Measurements from ENCODE around the gene C2orf74.

C2orf74 gene

DNA sequence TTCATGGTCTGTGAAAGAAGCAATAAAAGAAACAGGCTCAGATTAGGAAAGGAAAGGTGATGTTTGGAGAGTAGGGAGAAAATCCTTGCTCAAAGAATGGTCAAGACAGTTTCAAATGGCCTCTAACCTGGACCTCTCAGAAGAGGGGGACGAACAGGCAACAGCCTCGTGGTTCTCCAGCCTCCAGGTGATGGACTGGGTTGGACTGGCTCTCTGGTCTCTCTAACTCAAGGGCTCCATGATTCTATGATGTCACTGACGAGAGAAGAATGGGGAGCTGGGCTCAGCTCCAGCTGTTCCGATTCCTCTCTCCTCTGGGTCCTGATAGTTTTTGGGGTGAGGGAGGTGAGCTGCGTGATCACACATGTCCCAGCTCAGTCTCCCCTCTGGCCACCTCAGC, at the start of gene C2orf74:
Gene C2orf74 (plus strand): TSS at position 301 of the 400 bp plus-strand sequence. CDS start 327 bp downstream, outside the sequence.
- Histone ChIP-seq H3K27me3 (ENCODE audit: insufficient read depth, low read length, poor library complexity, severe bottlenecking) (no peaks in the 10 kb centered on the region), H3K9ac (ENCODE audit: low read depth, low read length, poor library complexity, severe bottlenecking) (no peak within 1 kb of the TSS), H4K20me1 (ENCODE audit: insufficient read depth, low read length, poor library complexity, severe bottlenecking) (no peaks in the 10 kb centered on the region), H3K79me2 (ENCODE audit: insufficient read depth, low read length) (no peaks in the 10 kb centered on the region), H3K4me3 (ENCODE audit: low read length, poor library complexity, severe bottlenecking) (no peak within 1 kb of the TSS), H3K4me2 (ENCODE audit: low read depth, low read length, poor library complexity, severe bottlenecking) (no peak within 1 kb of the TSS), H2AFZ (ENCODE audit: low read length) (no peak within 1 kb of the TSS), H3K36me3 (ENCODE audit: insufficient read depth, low read length) (no peaks in the 10 kb centered on the region), H3K4me1 (ENCODE audit: insufficient read depth, low read length, poor library complexity, severe bottlenecking) (no peaks in the 10 kb centered on the region), H3K9me2 (replicated peaks; ENCODE audit: low read depth, low read length) (no peaks in the 10 kb centered on the region), H3F3A (ENCODE audit: low read depth) (no peaks in the 10 kb centered on the region), H3K9me3 (ENCODE audit: insufficient read depth, low read depth, low read length) (no peaks in the 10 kb centered on the region)
- TF ChIP-seq, protein P1, sequence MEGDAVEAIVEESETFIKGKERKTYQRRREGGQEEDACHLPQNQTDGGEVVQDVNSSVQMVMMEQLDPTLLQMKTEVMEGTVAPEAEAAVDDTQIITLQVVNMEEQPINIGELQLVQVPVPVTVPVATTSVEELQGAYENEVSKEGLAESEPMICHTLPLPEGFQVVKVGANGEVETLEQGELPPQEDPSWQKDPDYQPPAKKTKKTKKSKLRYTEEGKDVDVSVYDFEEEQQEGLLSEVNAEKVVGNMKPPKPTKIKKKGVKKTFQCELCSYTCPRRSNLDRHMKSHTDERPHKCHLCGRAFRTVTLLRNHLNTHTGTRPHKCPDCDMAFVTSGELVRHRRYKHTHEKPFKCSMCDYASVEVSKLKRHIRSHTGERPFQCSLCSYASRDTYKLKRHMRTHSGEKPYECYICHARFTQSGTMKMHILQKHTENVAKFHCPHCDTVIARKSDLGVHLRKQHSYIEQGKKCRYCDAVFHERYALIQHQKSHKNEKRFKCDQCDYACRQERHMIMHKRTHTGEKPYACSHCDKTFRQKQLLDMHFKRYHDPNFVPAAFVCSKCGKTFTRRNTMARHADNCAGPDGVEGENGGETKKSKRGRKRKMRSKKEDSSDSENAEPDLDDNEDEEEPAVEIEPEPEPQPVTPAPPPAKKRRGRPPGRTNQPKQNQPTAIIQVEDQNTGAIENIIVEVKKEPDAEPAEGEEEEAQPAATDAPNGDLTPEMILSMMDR (conservative IDR thresholded peaks at IDR 0.05; ENCODE audit: low read length): no peak
- TF ChIP-seq EZH2phosphoT487 (IDR thresholded peaks at IDR 0.05; ENCODE audit: borderline replicate concordance): no peak

DNA sequence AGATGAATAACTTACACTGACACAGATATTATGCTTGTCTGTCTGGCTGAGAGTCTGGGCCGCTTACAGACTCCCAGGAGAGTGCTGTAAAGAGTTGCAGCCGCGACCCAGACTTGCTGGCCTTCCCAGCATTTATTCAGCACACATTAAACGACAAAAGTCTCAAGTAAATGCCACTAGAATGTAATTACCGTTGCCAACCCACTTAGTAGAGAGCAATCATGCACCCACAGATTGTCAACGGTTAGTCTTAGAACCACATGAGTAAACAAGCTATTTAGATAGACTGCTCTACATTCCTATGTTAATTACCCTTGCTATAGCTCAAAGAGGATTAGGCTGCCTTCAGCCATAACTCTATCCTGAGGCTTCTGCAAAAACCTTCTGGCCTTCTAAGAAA, 47.8 kb upstream of the C2orf74 start:
- Histone ChIP-seq H3K4me3 (ENCODE audit: low read length, poor library complexity, severe bottlenecking) (no peak overlapping the region), H3K9ac (ENCODE audit: low read depth, low read length, poor library complexity, severe bottlenecking) (no peak overlapping the region), H3K36me3 (ENCODE audit: insufficient read depth, low read length) (no peaks in the 10 kb centered on the region), H3K79me2 (ENCODE audit: insufficient read depth, low read length) (no peaks in the 10 kb centered on the region), H3F3A (ENCODE audit: low read depth) (no peaks in the 10 kb centered on the region), H3K4me2 (ENCODE audit: low read depth, low read length, poor library complexity, severe bottlenecking) (no peak overlapping the region), H4K20me1 (ENCODE audit: insufficient read depth, low read length, poor library complexity, severe bottlenecking) (no peaks in the 10 kb centered on the region), H3K9me3 (ENCODE audit: insufficient read depth, low read depth, low read length) (no peaks in the 10 kb centered on the region), H2AFZ (ENCODE audit: low read length) (no peak overlapping the region), H3K27me3 (ENCODE audit: insufficient read depth, low read length, poor library complexity, severe bottlenecking) (no peaks in the 10 kb centered on the region), H3K4me1 (ENCODE audit: insufficient read depth, low read length, poor library complexity, severe bottlenecking) (no peaks in the 10 kb centered on the region), H3K9me2 (replicated peaks; ENCODE audit: low read depth, low read length) (no peaks in the 10 kb centered on the region)
- TF ChIP-seq, protein P1 (conservative IDR thresholded peaks at IDR 0.05; ENCODE audit: low read length): no peak
- TF ChIP-seq EZH2phosphoT487 (IDR thresholded peaks at IDR 0.05; ENCODE audit: borderline replicate concordance): no peak

DNA sequence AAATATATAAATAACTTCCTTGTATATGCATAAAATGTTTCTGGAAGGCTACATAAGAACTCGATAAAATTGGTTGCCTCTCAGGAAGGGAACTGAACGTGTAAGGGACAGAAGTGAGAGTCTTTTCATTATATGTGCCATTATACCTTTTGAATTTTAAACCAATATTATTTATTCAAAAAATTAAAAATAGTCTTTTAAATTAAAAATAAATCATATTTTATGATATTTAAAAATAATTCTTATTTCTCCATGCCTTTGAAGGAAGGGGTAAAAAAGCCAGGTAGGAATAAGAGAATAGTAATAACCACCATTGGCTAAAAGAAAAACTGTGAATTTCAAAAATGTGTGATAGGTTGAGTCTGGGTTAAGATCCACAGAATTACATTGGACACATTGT, 45.7 kb upstream of the C2orf74 start:
- no peak overlapping the region for H3K9ac ChIP-seq (ENCODE audit: low read depth, low read length, poor library complexity, severe bottlenecking)
- no peaks in the 10 kb centered on the region for H3K79me2 ChIP-seq (ENCODE audit: insufficient read depth, low read length)
- H3K27me3 ChIP-seq (ENCODE audit: insufficient read depth, low read length, poor library complexity, severe bottlenecking): no peaks in the 10 kb centered on the region
- no peaks in the 10 kb centered on the region for H4K20me1 ChIP-seq (ENCODE audit: insufficient read depth, low read length, poor library complexity, severe bottlenecking)
- no peaks in the 10 kb centered on the region for H3K9me3 ChIP-seq (ENCODE audit: insufficient read depth, low read depth, low read length)
- no peaks in the 10 kb centered on the region for H3K36me3 ChIP-seq (ENCODE audit: insufficient read depth, low read length)
- H3K4me2 ChIP-seq (ENCODE audit: low read depth, low read length, poor library complexity, severe bottlenecking): no peak overlapping the region
- TF ChIP-seq EZH2phosphoT487 (IDR thresholded peaks at IDR 0.05; ENCODE audit: borderline replicate concordance): no peak
- TF ChIP-seq, protein P1 (conservative IDR thresholded peaks at IDR 0.05; ENCODE audit: low read length): no peak
- H2AFZ ChIP-seq (ENCODE audit: low read length): no peak overlapping the region
- H3K9me2 ChIP-seq (replicated peaks; ENCODE audit: low read depth, low read length): no peaks in the 10 kb centered on the region
- no peaks in the 10 kb centered on the region for H3K4me1 ChIP-seq (ENCODE audit: insufficient read depth, low read length, poor library complexity, severe bottlenecking)
- H3K4me3 ChIP-seq (ENCODE audit: low read length, poor library complexity, severe bottlenecking): no peak overlapping the region
- no peaks in the 10 kb centered on the region for H3F3A ChIP-seq (ENCODE audit: low read depth)
